Endodermal cell (in vitro differentiated cells): ENCODE measurements around the gene PMEPA1. TPM values are rescaled to one million over a fixed set of nuclear protein-coding genes. Genes with fewer than 3 reads are reported as not detected.

ENCODE experiments used
- DNase-seq: peaks from one replicate; pipeline ENCODE4 v3.0.0-alpha.2; 2017
- H3K27ac ChIP-seq: 2 replicates; pipeline ENCODE4 v1.5.1; 2013; ENCODE audit warnings: mild to moderate bottlenecking, low read depth, low read length, moderate library complexity
- H3K27me3 ChIP-seq: 2 replicates; pipeline ENCODE4 v1.6.1; 2013; ENCODE audit warnings: mild to moderate bottlenecking, low read length, moderate library complexity; ENCODE audit not compliant: insufficient read depth, control insufficient read depth, poor library complexity, severe bottlenecking
- H3K36me3 ChIP-seq: 2 replicates; pipeline ENCODE4 v1.7.0; 2013; ENCODE audit warnings: mild to moderate bottlenecking, low read length, moderate library complexity; ENCODE audit not compliant: control insufficient read depth, insufficient read depth
- H3K4me1 ChIP-seq: one replicate; pipeline ENCODE4 v1.7.0; 2013; ENCODE audit warnings: low read length; ENCODE audit not compliant: control insufficient read depth, insufficient read depth
- H3K4me3 ChIP-seq: 2 replicates; pipeline ENCODE4 v1.5.1; 2013; ENCODE audit warnings: mild to moderate bottlenecking, low read length, moderate library complexity
- H3K9ac ChIP-seq: 2 replicates; pipeline ENCODE4 v1.6.1; 2013; ENCODE audit warnings: mild to moderate bottlenecking, low read length, moderate library complexity; ENCODE audit not compliant: poor library complexity, severe bottlenecking; ENCODE audit errors: extremely low read depth
- H3K9me3 ChIP-seq: 2 replicates; pipeline ENCODE4 v1.6.1; 2013; ENCODE audit warnings: mild to moderate bottlenecking, low read length, moderate library complexity; ENCODE audit not compliant: control insufficient read depth
- H3K27ac Mint-ChIP-seq: 2 replicates; pipeline ENCODE4 v1.8.0; 2020; ENCODE audit warnings: mixed read lengths
- H3K27me3 Mint-ChIP-seq: 2 replicates; pipeline ENCODE4 v1.8.0; 2021; ENCODE audit warnings: mild to moderate bottlenecking, mixed read lengths; ENCODE audit not compliant: insufficient read depth
- H3K36me3 Mint-ChIP-seq: 2 replicates; pipeline ENCODE4 v1.8.0; 2020; ENCODE audit warnings: low read depth, mixed read lengths
- H3K4me1 Mint-ChIP-seq: 2 replicates; pipeline ENCODE4 v1.8.0; 2020; ENCODE audit warnings: mixed read lengths
- H3K4me3 Mint-ChIP-seq: 2 replicates; pipeline ENCODE4 v1.8.0; 2020; ENCODE audit warnings: mild to moderate bottlenecking, moderate library complexity, mixed read lengths
- H3K9me3 Mint-ChIP-seq: 2 replicates; pipeline ENCODE4 v1.8.0; 2020; ENCODE audit warnings: mild to moderate bottlenecking, mixed read lengths
- WGBS, 2 experiments: methylation state at CpG; one replicate each; pipeline versions ENCODE4 v1.1.5 to v1.1.7; 2013; ENCODE audit warnings: missing lambda C conversion rate in 2 of 2, mixed read lengths in 1 of 2; ENCODE audit not compliant: insufficient coverage in 1 of 2, insufficient read length in 1 of 2; 5-methylcytosine and 5-hydroxymethylcytosine counted together
- long read RNA-seq, 4 experiments: library from polyadenylated mRNA in 2 of 4; library from RNA in 1 of 4; library from capped mRNA in 1 of 4; stranded (forward) in 3 of 4; unstranded in 1 of 4; transcript quantifications; one replicate each; pipeline ENCODE4 v2.0.0, GENCODE V29; 2020 to 2021; ENCODE audit warnings: inconsistent platforms in 1 of 4
- polyA plus RNA-seq, 2 experiments: library from polyadenylated mRNA; stranded (reverse); fragments of 50-300 nt; gene quantifications; one replicate each; pipeline ENCODE4 v1.2.3, GENCODE V29; 2013
- total RNA-seq, 2 donors: library from RNA; stranded (reverse); fragmentation: NEBNext Ultra II Directional in 1 of 2; extraction: Animal tissue kit (Norgen Biotek cat#: 25700) in 1 of 2; gene quantifications; 2 replicates in 1 of 2; 3 replicates in 1 of 2; pipeline ENCODE4 v1.2.1, GENCODE V29; 2021
- TF ChIP-seq, protein P1 (sequence below): fragments of 200-600 bp; sonication (generic); conservative IDR thresholded peaks from 2 replicates; pipeline ENCODE4 v1.5.0; 2021; ENCODE audit warnings: antibody characterized with exemption, mild to moderate bottlenecking

PMEPA1 gene, protein sequence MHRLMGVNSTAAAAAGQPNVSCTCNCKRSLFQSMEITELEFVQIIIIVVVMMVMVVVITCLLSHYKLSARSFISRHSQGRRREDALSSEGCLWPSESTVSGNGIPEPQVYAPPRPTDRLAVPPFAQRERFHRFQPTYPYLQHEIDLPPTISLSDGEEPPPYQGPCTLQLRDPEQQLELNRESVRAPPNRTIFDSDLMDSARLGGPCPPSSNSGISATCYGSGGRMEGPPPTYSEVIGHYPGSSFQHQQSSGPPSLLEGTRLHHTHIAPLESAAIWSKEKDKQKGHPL
- 10 to 100 TPM; 18.8 to 37.4 TPM for total RNA-seq
- 56.8 TPM for polyA plus RNA-seq (2013, experiment 1 of 2)
- polyA plus RNA-seq (2013, experiment 2 of 2): 65.5 TPM
- long read RNA-seq, experiment 1, full-length matches to known transcripts: 5 of 16 reads
- long read RNA-seq, experiment 1, partial matches to known transcripts: 1 of 16 reads
- long read RNA-seq, experiment 1, other reads (novel, unspliced or antisense): 10 of 16 reads
- long read RNA-seq, experiment 2, full-length matches to known transcripts: 73 of 85 reads
- long read RNA-seq, experiment 2, partial matches to known transcripts: 1 of 85 reads
- long read RNA-seq, experiment 2, other reads (novel, unspliced or antisense): 11 of 85 reads
- long read RNA-seq, experiment 3, full-length matches to known transcripts: 18 of 27 reads
- long read RNA-seq, experiment 3, partial matches to known transcripts: 1 of 27 reads
- long read RNA-seq, experiment 3, other reads (novel, unspliced or antisense): 8 of 27 reads
- long read RNA-seq, experiment 4, full-length matches to known transcripts: 11 of 21 reads
- long read RNA-seq, experiment 4, partial matches to known transcripts: 4 of 21 reads
- long read RNA-seq, experiment 4, other reads (novel, unspliced or antisense): 6 of 21 reads

DNA sequence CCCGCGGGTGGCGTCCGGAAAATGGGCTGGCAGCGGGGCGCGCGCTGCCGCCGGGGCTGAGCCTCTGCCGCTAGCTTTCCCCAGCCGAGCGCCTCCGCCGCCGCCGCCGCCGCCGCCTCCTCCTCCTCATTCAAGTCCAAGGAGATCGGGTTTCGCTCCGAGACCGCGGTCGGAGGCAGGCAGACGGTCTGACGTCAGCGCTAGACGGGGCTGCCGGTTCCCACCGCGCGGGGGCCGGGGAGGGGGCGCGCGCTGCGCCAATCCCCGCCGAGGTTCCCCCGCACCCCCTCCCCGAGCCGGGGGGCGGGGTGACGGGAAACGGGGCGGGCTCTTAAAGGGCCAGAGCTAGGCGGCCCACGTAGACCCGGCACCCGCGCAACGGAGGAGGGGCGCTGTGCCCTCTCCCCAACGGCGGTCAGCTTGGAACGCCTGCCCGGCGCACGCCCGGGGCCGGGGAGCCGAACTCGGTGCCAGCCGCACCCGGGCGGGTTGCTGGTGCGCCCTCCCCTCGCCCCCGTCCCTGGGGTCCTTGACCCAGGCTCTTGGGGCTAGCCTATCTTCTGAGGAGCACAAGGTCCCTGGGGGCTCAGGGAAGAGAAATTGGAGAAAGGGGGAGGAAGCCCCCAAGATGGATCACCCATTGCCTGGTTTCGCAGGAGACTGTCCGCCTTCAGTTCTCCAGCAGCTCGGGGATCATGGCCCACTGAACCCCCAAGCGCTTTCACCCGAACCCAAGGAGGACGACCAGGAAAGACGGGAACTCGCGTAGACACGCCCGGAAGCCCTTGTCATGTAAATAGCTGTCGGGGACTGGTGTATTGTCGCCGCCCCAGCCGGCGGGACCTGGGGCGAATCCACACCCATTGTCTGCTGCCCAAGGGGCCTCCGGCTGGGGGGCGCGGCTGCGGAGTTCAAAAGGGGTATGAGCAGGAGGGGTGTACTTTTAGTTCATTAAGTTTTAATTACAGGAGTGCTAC is at the start of gene PMEPA1:
Gene PMEPA1, minus strand, starts transcription at position 193 of the 977 bp plus-strand sequence. CDS start 433 bp downstream, outside the sequence.
- Mint-ChIP-seq H3K9me3 (no peaks in the 10 kb centered on the region), H3K4me1 (peaks cover 58% of the 10 kb centered on the region), H3K27ac (peak within 1 kb of the TSS; percentile 98), H3K27me3 (no peaks in the 10 kb centered on the region), H3K36me3 (no peaks in the 10 kb centered on the region), H3K4me3 (peak within 1 kb of the TSS; percentile 98)
- Histone ChIP-seq H3K9me3 (no peaks in the 10 kb centered on the region), H3K36me3 (peaks cover 19% of the 10 kb centered on the region), H3K9ac (peak within 1 kb of the TSS; percentile 100), H3K27ac (peak within 1 kb of the TSS; percentile 100), H3K4me1 (peaks cover 30% of the 10 kb centered on the region), H3K27me3 (no peaks in the 10 kb centered on the region), H3K4me3 (peak within 1 kb of the TSS; percentile 96)
- peak; percentile 98 for DNase-seq
- WGBS, 2 experiments: 0% methylated on average over 17 to 92 of the region's 92 CpGs
- TF ChIP-seq, protein P1, sequence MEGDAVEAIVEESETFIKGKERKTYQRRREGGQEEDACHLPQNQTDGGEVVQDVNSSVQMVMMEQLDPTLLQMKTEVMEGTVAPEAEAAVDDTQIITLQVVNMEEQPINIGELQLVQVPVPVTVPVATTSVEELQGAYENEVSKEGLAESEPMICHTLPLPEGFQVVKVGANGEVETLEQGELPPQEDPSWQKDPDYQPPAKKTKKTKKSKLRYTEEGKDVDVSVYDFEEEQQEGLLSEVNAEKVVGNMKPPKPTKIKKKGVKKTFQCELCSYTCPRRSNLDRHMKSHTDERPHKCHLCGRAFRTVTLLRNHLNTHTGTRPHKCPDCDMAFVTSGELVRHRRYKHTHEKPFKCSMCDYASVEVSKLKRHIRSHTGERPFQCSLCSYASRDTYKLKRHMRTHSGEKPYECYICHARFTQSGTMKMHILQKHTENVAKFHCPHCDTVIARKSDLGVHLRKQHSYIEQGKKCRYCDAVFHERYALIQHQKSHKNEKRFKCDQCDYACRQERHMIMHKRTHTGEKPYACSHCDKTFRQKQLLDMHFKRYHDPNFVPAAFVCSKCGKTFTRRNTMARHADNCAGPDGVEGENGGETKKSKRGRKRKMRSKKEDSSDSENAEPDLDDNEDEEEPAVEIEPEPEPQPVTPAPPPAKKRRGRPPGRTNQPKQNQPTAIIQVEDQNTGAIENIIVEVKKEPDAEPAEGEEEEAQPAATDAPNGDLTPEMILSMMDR: no peak

DNA sequence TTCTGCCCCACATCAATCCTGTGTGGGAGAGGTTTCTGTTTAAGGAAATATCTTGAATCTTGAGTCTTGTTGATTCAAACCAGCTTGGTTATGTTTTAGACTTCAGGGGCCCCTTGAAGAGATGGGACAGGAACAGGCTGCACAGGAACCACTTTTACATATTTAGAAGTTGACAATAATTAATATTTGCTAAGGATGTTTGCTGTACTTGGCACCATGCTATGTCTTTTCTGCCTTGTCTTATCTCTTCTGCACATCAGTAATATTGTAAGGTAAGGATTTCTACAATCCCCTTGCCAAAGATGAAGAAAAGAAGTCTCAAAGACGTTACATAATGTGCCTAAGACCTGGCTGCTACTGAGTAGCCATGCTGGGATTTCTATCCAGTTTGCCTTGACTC is 48.0 kb upstream of the PMEPA1 start:
- peaks cover 6% of the 10 kb centered on the region for H3K9me3 Mint-ChIP-seq
- no peak overlapping the region for H3K27ac Mint-ChIP-seq
- 82 to 100% methylated on average over 1 of the region's 1 CpG for WGBS, 2 experiments
- DNase-seq: no peak
- H3K27me3 Mint-ChIP-seq: peaks cover 29% of the 10 kb centered on the region
- Histone ChIP-seq H3K4me1 (no peaks in the 10 kb centered on the region), H3K36me3 (no peaks in the 10 kb centered on the region), H3K9me3 (peaks cover 4% of the 10 kb centered on the region), H3K27ac (no peak overlapping the region), H3K27me3 (no peaks in the 10 kb centered on the region), H3K4me3 (no peak overlapping the region), H3K9ac (no peak overlapping the region)
- H3K36me3 Mint-ChIP-seq: no peaks in the 10 kb centered on the region
- H3K4me1 Mint-ChIP-seq: no peaks in the 10 kb centered on the region
- no peak overlapping the region for H3K4me3 Mint-ChIP-seq
- TF ChIP-seq, protein P1: no peak
